HG02970 (cell line): Measurements from ENCODE around the gene PHLPP1.

Experiments used
- ATAC-seq: cut with Tn5 transposase; IDR thresholded peaks from one replicate; pipeline ENCODE4 v1.9.1; 2021; ENCODE audit warnings: mild to moderate bottlenecking, moderate library complexity, moderate number of reproducible peaks; ENCODE audit not compliant: unreplicated experiment, low FRiP score

PHLPP1 gene

GRCh38 chr18:62991389-62991788 is 276.0 kb downstream of the PHLPP1 start:
- no peak for ATAC-seq

DNA sequence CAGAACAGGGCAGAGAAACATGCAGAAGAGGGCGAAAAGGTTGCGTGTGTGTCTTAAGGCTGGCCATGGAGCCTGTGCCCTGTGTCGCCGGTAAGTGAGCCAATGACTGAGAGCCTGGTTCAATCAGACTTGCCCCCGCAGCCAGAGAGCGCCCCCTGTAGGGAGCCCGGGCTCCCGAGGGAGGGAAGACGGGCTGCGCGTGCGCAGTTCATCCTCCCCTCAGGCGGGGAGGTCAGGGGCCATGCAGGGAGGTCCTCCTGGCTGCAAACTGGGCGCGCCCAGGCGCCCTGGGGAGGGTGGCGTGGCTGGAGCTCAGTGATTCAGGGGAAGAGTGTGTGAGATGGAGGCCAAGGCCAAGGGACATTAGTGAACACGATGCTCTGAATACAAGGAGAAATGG is 276.6 kb downstream of the PHLPP1 start:
- ATAC-seq, result no peak

DNA sequence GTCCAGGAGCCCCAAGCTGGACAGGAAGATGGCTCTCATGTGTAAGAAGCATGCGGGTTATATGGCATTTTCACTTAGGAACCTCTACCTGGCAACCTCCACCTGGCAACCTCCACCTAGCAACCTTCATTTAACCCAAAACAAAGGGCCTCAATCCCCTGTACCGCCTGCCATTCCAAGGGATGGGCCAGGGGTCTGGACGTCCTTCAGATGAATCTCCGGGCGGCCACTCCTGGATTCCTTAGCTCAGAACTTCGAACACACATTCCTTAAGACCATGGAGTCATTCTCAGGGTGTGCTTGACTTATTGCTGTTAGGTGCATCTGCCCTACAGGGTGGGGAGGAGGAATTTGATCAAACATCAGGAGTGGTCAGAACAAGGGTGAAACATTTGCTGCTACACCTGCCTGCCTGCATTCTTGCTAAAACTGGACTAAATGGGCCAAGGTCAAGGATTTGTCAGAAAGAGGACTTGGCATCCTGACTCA is 277.6 kb downstream of the PHLPP1 start:
- no peak for ATAC-seq

GRCh38 chr18:62996566-62996965 is 281.2 kb downstream of the PHLPP1 start:
- no peak for ATAC-seq

- no peak for ATAC-seq
These were observed 281.7 kb downstream of the PHLPP1 start for GRCh38 chr18:62997076-62997475.

GRCh38 chr18:62998443-62998842 is 283.1 kb downstream of the PHLPP1 start:
- ATAC-seq, result no peak

GRCh38 chr18:62999392-62999791 is 284.1 kb downstream of the PHLPP1 start:
- ATAC-seq, result no peak

DNA sequence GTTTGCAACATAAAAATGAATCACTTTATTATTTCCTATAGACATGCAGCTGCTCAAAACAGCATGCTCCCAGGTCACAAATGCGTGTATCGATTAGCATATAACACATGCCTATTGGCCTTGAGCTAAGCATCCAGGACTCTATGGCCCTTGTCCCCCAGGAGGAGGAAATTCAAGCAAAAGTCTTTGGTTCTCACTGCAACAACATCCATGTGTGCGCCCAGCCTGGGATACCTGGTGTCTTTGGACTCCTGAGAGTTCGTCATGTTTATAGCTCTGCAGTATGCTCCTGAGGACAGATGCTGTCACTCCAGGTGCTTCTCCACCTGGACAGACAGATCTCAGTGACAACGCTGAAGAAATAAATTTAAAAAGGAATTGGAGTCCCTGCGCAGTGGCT is 284.6 kb downstream of the PHLPP1 start:
- no peak for ATAC-seq

DNA sequence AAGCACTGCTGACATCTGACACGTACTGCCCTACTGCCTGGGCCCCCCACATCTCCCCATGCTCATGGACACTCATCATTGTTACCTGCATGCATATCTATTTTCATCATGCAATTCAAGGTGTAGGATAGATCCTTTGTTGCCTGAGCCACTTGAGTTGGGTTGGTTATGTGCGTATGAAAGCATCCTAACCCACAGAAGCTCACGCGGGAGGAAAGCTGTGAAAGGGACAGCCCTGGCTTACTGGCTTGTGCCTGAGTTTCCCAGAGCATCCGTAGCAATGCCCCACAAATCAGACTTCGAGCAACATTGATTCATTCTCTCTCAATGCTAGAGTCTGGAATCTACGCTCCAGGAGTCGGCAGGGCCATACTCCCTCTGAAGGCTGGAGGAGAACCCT is 285.5 kb downstream of the PHLPP1 start:
- ATAC-seq, result no peak

DNA sequence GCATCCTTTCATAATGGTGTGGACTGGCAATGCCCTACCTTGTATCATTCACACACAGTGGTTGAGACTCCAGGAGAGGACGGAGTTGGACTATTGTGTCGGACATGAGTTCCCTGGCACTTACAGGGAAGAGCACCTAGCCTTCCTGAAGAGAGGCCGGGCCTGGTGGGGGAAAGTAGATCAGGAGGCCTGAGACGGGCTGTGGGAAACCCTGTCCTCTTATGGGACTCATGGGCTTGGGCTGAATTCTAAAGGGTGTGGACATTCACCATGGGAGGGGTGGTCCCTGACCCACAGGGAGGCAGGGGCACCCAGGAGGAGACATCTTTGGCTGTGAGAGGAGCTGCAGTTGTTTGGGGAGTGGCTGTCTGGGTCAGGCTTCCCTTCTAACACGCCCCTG is 286.5 kb downstream of the PHLPP1 start:
- ATAC-seq, result no peak

- no peak for ATAC-seq
These were observed 287.0 kb downstream of the PHLPP1 start for GRCh38 chr18:63002305-63002704.

DNA sequence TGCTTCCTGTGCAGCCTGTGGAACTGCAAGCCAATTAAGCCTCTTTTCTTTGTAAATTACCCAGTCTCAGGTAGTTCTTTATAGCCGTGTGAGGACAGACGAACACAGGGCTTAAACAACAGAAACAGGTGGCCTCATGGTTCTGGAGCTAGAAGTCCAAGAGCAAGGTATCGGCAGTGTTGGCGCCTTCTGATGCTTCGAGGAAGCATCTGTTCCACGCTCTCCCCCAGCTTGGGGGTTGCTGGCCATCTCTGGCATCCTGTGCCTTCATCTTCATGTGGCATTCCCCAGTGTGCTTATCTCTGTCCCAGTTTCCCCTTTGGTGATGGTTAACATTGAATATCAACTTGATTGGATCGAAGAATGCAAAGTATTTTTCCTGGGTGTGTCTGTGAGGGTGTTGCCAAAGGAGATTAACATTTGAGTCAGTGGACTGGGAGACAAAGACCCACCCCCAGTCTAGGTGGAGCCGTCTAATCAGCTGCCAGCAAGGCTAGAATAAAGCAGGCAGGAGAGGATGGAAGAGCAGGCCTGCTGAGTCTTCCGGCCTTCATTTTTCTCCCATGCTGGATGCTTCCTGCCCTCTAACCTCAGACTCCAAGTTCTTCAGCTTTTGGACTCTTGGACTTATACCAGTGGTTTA is 287.6 kb downstream of the PHLPP1 start:
- ATAC-seq, result no peak

DNA sequence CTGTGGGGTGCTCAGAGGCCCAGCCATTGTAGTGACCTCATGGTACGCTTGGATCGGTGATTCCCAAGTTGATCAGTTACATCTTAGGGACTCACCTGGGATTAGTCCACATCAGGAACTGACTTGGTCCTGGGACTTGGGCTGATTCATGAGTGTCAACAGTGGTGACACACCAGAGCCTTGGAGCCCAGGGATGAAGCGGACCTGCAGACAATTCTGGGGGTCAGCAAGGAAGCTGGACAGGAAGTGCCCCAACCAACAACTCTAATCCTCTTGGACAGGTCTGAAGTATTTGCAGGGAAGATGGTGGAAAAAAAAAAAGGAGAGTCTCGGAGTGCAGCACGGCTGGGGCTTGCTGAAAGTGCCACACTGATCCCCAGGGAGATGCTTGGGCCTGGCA is 288.6 kb downstream of the PHLPP1 start:
- no peak for ATAC-seq

GRCh38 chr18:63004466-63005089 is 289.2 kb downstream of the PHLPP1 start:
- ATAC-seq, result no peak

GRCh38 chr18:63005306-63005705 is 290.0 kb downstream of the PHLPP1 start:
- ATAC-seq, result no peak

DNA sequence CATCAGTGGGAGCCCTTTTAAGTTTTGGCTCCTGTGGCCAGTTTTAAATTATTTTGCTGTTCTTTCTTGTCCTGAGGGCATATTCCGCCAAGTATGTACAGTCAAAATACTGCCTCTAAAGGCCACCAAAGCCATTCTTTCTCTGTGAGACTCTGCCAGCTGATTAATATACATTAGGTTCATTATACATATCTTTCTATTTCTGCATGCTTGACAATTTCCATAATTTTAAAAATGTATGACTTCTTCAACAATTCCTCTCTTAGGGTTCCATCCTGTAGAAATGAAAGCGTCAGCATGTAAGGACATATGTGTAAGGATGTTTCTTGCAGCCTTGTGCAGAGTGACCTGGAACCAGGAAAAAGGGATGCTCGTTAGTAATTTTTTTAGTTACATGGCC is 291.9 kb downstream of the PHLPP1 start:
- ATAC-seq, result no peak

- no peak for ATAC-seq
These were observed 300.9 kb downstream of the PHLPP1 start for GRCh38 chr18:63016270-63016669.

DNA sequence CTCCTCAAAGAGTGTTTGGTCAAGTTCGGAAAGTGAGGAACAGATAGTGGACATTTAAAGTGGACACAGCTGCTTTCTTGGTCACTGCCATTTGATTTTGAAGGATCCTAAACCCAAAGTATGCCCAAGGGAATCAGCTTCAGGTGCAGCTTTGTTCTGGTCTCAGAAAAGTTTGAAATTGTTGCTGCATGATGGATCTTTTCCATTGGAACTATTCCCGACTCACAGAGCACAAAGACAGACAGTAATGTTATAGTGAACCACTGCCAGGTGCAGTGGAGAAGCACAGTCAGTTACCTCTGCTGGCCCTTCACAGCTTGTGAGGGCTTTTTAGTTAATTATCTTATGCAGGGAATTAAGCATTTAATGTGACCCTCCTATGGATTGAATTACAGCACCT is 301.7 kb downstream of the PHLPP1 start:
- no peak for ATAC-seq

- no peak for ATAC-seq
These were observed 302.6 kb downstream of the PHLPP1 start for GRCh38 chr18:63017977-63018376.

- no peak for ATAC-seq
These were observed 307.2 kb downstream of the PHLPP1 start for GRCh38 chr18:63022429-63023022.

DNA sequence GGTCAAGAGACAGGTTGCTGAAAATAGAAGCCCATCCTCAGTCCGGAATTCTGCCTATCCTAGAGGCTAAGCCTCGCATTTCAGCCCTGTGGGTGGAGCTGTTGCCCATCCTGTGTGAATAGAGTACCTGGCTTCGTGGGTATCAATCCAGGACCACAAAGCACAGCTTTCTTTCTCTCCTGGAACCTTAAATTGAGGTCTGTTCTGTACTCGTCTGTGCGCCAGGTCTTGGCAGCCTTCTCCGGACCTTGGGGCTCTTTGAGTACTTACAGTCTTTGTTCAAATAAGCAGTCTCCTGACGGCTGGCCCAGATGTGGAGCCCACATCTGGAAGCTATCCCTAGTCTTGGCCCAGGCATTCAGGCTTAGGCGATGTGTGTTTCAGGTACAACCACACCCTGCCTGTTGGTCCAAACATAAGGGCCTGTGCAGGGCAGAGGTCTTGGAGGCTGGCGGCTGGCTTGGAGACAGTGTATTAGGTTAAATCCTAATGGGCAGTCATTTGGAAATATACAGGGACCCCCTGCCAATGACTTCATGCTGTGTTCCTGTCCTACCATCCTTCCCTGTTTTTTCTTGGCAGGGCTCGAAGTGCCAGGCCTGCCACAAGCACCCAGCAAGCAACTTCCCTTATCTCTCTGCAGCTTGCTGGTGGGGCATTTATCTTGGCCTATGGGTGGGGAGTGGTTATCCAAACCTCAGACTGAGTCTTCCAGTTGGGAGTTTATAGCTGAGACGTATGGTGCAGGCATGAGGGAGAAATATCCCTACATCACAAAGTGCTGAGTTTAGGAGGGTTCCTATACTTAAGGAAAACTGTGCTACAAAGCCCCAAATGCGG is 310.1 kb downstream of the PHLPP1 start:
- ATAC-seq, result no peak
